ENCODE data around the gene LRRC55. TPM values are rescaled to one million over a fixed set of nuclear protein-coding genes. Genes with fewer than 3 reads are reported as not detected.

LRRC55 gene, protein sequence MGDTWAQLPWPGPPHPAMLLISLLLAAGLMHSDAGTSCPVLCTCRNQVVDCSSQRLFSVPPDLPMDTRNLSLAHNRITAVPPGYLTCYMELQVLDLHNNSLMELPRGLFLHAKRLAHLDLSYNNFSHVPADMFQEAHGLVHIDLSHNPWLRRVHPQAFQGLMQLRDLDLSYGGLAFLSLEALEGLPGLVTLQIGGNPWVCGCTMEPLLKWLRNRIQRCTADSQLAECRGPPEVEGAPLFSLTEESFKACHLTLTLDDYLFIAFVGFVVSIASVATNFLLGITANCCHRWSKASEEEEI
- not detected in 2 replicates for total RNA-seq (2014; rRNA removed; shearing (Covaris generic); ENCODE audit: low replicate concordance)

DNA sequence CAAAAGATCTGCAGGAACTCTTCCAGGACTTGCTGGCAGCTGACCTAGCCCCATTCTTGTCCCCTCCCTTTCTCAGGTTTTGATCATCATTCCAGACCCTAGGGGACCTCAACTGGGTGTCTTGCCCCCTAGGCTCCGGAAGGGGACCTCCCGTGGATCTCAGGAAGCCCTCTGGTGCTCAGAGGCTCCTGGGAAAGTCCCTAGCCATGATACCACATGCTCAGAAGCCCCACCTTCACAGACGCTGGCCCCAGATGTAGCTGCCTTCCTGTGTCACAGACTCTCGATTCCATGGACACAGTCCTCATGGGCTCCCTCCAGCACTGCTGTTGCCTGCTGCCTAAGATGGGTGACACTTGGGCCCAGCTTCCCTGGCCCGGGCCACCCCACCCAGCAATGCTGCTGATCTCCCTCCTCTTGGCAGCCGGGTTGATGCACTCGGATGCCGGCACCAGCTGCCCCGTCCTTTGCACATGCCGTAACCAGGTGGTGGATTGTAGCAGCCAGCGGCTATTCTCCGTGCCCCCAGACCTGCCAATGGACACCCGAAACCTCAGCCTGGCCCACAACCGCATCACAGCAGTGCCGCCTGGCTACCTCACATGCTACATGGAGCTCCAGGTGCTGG is at the start of gene LRRC55:
Gene LRRC55, plus strand, starts transcription at position 276 of the 628 bp plus-strand sequence. Its CDS starts 70 bp downstream, at position 346.
- Histone ChIP-seq H2AFZ (ENCODE audit: low read length) (no peak within 1 kb of the TSS), H4K20me1 (ENCODE audit: insufficient read depth, low read depth, low read length) (no peaks in the 10 kb centered on the region), H3K4me2 (ENCODE audit: low read depth, low read length, poor library complexity, severe bottlenecking) (no peak within 1 kb of the TSS), H3K4me3 (ENCODE audit: low read length) (no peak within 1 kb of the TSS), H3K4me1 (ENCODE audit: low read length) (no peaks in the 10 kb centered on the region), H3K27me3 (ENCODE audit: low read length) (no peaks in the 10 kb centered on the region), H3K9ac (ENCODE audit: low read length) (no peak within 1 kb of the TSS), H3K79me2 (ENCODE audit: low read length) (no peaks in the 10 kb centered on the region), H3K9me3 (ENCODE audit: low read length) (no peaks in the 10 kb centered on the region), H3K27ac (ENCODE audit: low read length) (no peak within 1 kb of the TSS), H3K36me3 (ENCODE audit: insufficient read depth, low read length) (no peaks in the 10 kb centered on the region), H3K9me2 (replicated peaks; ENCODE audit: insufficient read depth, low read length) (no peaks in the 10 kb centered on the region)
- no peak for DNase-seq

GRCh38 chr11:57133366-57134038 is 48.3 kb upstream of the LRRC55 start:
- Histone ChIP-seq H3K79me2 (ENCODE audit: low read length) (no peaks in the 10 kb centered on the region), H2AFZ (ENCODE audit: low read length) (no peak overlapping the region), H3K36me3 (ENCODE audit: insufficient read depth, low read length) (no peaks in the 10 kb centered on the region), H3K4me2 (ENCODE audit: low read depth, low read length, poor library complexity, severe bottlenecking) (no peak overlapping the region), H3K9me2 (replicated peaks; ENCODE audit: insufficient read depth, low read length) (no peaks in the 10 kb centered on the region), H3K27ac (ENCODE audit: low read length) (no peak overlapping the region), H4K20me1 (ENCODE audit: insufficient read depth, low read depth, low read length) (no peaks in the 10 kb centered on the region), H3K4me1 (ENCODE audit: low read length) (no peaks in the 10 kb centered on the region), H3K27me3 (ENCODE audit: low read length) (no peaks in the 10 kb centered on the region), H3K9me3 (ENCODE audit: low read length) (no peaks in the 10 kb centered on the region), H3K9ac (ENCODE audit: low read length) (no peak overlapping the region), H3K4me3 (ENCODE audit: low read length) (no peak overlapping the region)
- no peak for DNase-seq

DNA sequence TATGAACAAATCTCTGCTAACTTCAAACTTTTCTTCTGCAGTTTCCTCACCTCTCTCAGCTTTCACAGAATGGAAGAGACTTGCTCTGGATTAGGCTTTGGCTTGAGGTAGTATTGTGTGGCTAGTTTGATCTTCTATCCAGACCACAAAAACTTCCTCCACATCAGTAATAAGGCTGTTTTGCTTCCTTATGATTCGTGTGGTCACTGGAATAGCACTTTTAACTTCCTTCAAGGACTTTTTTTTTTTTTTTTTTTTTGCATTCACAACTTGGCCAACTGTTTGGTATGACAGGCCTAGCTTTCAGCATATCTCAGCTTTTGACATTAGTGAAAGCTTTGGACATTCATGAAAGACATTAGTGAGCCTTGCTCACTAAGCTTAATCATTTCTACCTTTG is 47.5 kb upstream of the LRRC55 start:
- Histone ChIP-seq H3K79me2 (ENCODE audit: low read length) (no peaks in the 10 kb centered on the region), H3K36me3 (ENCODE audit: insufficient read depth, low read length) (no peaks in the 10 kb centered on the region), H3K4me1 (ENCODE audit: low read length) (no peaks in the 10 kb centered on the region), H3K4me3 (ENCODE audit: low read length) (no peak overlapping the region), H2AFZ (ENCODE audit: low read length) (no peak overlapping the region), H3K4me2 (ENCODE audit: low read depth, low read length, poor library complexity, severe bottlenecking) (no peak overlapping the region), H4K20me1 (ENCODE audit: insufficient read depth, low read depth, low read length) (no peaks in the 10 kb centered on the region), H3K27ac (ENCODE audit: low read length) (no peak overlapping the region), H3K9me3 (ENCODE audit: low read length) (no peaks in the 10 kb centered on the region), H3K27me3 (ENCODE audit: low read length) (no peaks in the 10 kb centered on the region), H3K9ac (ENCODE audit: low read length) (no peak overlapping the region), H3K9me2 (replicated peaks; ENCODE audit: insufficient read depth, low read length) (no peaks in the 10 kb centered on the region)
- DNase-seq: no peak

GRCh38 chr11:57135020-57135751 is 46.6 kb upstream of the LRRC55 start:
- Histone ChIP-seq H3K36me3 (ENCODE audit: insufficient read depth, low read length) (no peaks in the 10 kb centered on the region), H3K9me2 (replicated peaks; ENCODE audit: insufficient read depth, low read length) (no peaks in the 10 kb centered on the region), H3K27ac (ENCODE audit: low read length) (no peak overlapping the region), H3K4me1 (ENCODE audit: low read length) (no peaks in the 10 kb centered on the region), H3K9ac (ENCODE audit: low read length) (no peak overlapping the region), H3K4me2 (ENCODE audit: low read depth, low read length, poor library complexity, severe bottlenecking) (no peak overlapping the region), H3K4me3 (ENCODE audit: low read length) (no peak overlapping the region), H3K27me3 (ENCODE audit: low read length) (no peaks in the 10 kb centered on the region), H2AFZ (ENCODE audit: low read length) (no peak overlapping the region), H4K20me1 (ENCODE audit: insufficient read depth, low read depth, low read length) (no peaks in the 10 kb centered on the region), H3K79me2 (ENCODE audit: low read length) (no peaks in the 10 kb centered on the region), H3K9me3 (ENCODE audit: low read length) (no peaks in the 10 kb centered on the region)
- DNase-seq: no peak

DNA sequence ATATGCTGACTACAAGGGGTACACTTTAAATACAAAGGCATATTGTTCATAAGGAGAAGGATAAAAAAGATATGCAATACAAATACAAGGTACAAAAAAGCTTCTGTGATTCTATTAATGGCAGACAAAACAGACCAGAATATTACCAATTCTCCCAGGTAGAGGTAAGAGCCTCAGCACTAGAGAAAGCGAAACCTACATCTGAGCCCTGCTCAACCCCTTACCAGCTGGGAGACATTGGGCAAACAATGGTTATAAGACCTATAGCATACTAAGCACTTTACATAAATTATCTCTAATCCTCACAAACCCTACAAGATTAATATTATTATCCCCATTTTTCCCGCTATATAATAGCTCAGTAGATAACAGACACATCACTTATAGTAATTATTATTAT is 41.2 kb upstream of the LRRC55 start:
- Histone ChIP-seq H3K27me3 (ENCODE audit: low read length) (no peaks in the 10 kb centered on the region), H3K36me3 (ENCODE audit: insufficient read depth, low read length) (no peaks in the 10 kb centered on the region), H4K20me1 (ENCODE audit: insufficient read depth, low read depth, low read length) (no peaks in the 10 kb centered on the region), H3K27ac (ENCODE audit: low read length) (no peak overlapping the region), H3K4me2 (ENCODE audit: low read depth, low read length, poor library complexity, severe bottlenecking) (no peak overlapping the region), H3K4me1 (ENCODE audit: low read length) (no peaks in the 10 kb centered on the region), H3K79me2 (ENCODE audit: low read length) (no peaks in the 10 kb centered on the region), H3K9ac (ENCODE audit: low read length) (no peak overlapping the region), H2AFZ (ENCODE audit: low read length) (no peak overlapping the region), H3K4me3 (ENCODE audit: low read length) (no peak overlapping the region), H3K9me3 (ENCODE audit: low read length) (no peaks in the 10 kb centered on the region), H3K9me2 (replicated peaks; ENCODE audit: insufficient read depth, low read length) (no peaks in the 10 kb centered on the region)
- DNase-seq: no peak

DNA sequence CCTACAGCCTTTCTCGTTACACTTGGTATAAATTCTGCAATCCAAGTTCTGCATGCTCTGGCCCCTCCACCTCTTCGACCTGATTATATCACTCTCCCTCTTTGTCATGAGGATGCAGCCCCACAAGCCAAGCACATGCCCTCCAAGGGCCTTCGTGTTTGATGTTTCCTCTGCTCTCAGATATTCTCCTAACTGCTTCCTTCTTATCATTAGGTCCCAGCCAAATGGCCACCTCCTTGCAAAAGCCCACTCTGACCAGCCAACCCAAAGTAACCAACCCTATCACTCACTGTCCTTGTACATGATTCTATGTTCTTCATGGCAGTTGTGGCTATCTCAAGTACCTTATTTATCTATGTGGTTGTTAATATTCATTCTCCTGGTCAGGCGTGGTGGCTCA is 38.3 kb upstream of the LRRC55 start:
- H3K9me2 ChIP-seq (replicated peaks; ENCODE audit: insufficient read depth, low read length): no peaks in the 10 kb centered on the region
- H3K27ac ChIP-seq (ENCODE audit: low read length): no peak overlapping the region
- no peak for DNase-seq
- H3K36me3 ChIP-seq (ENCODE audit: insufficient read depth, low read length): no peaks in the 10 kb centered on the region
- no peaks in the 10 kb centered on the region for H3K79me2 ChIP-seq (ENCODE audit: low read length)
- H4K20me1 ChIP-seq (ENCODE audit: insufficient read depth, low read depth, low read length): no peaks in the 10 kb centered on the region
- peaks cover 2% of the 10 kb centered on the region; the same call in 1 of the 2 replicates for H3K4me1 ChIP-seq (ENCODE audit: low read length)
- no peak overlapping the region for H3K9ac ChIP-seq (ENCODE audit: low read length)
- H3K27me3 ChIP-seq (ENCODE audit: low read length): no peaks in the 10 kb centered on the region
- no peak overlapping the region for H3K4me3 ChIP-seq (ENCODE audit: low read length)
- no peak overlapping the region for H3K4me2 ChIP-seq (ENCODE audit: low read depth, low read length, poor library complexity, severe bottlenecking)
- no peaks in the 10 kb centered on the region for H3K9me3 ChIP-seq (ENCODE audit: low read length)
- H2AFZ ChIP-seq (ENCODE audit: low read length): no peak overlapping the region

- H3K4me2 ChIP-seq (ENCODE audit: low read depth, low read length, poor library complexity, severe bottlenecking): no peak overlapping the region
- H3K27ac ChIP-seq (ENCODE audit: low read length): no peak overlapping the region
- peaks cover 8% of the 10 kb centered on the region for H3K4me1 ChIP-seq (ENCODE audit: low read length)
- H3K79me2 ChIP-seq (ENCODE audit: low read length): no peaks in the 10 kb centered on the region
- H3K27me3 ChIP-seq (ENCODE audit: low read length): no peaks in the 10 kb centered on the region
- H3K9ac ChIP-seq (ENCODE audit: low read length): no peak overlapping the region
- H3K4me3 ChIP-seq (ENCODE audit: low read length): no peak overlapping the region
- H3K36me3 ChIP-seq (ENCODE audit: insufficient read depth, low read length): no peaks in the 10 kb centered on the region
- no peak for DNase-seq
- no peaks in the 10 kb centered on the region for H4K20me1 ChIP-seq (ENCODE audit: insufficient read depth, low read depth, low read length)
- no peaks in the 10 kb centered on the region for H3K9me2 ChIP-seq (replicated peaks; ENCODE audit: insufficient read depth, low read length)
- H3K9me3 ChIP-seq (ENCODE audit: low read length): no peaks in the 10 kb centered on the region
- H2AFZ ChIP-seq (ENCODE audit: low read length): no peak overlapping the region
Observed at GRCh38 chr11:57144075-57144474, 37.7 kb upstream of the LRRC55 start.
